HepG2 (cell line): ENCODE measurements around the gene TSPAN15. TPM values are rescaled to one million over a fixed set of nuclear protein-coding genes. Genes with fewer than 3 reads are reported as not detected.

ENCODE experiments used
- ATAC-seq: fragments of 200-7000 bp; cut with Tn5 transposase; 3 replicates; pipeline ENCODE4 v1.9.1; 2020; ENCODE audit warnings: mild to moderate bottlenecking, moderate library complexity
- BruUV-seq: library from RNA; stranded (reverse); fragments of 400-500 nt; replicated peaks from 2 replicates; lab custom pipeline; 2021; lab: Mats Ljungman, UMichigan
- CTCF ChIA-PET: fragments of 300-600 bp; formaldehyde crosslinking; extraction: SDS; loops from one replicate; lab custom pipeline; 2021; ENCODE audit warnings: low total read pairs, inconsistent platforms, low intra/inter-chr PET ratio; lab: Yijun Ruan, JAX
- POLR2A ChIA-PET: fragments of 350-600 bp; sonication (Branson Sonifier 250); formaldehyde crosslinking; loops from one replicate; lab custom pipeline; 2020; ENCODE audit warnings: antibody characterized with exemption, inconsistent platforms; lab: Yijun Ruan, JAX
- DNase-seq: peaks from one replicate; pipeline ENCODE4 v3.0.0-alpha.2; 2015; ENCODE audit warnings: low spot score
- FAIRE-seq: peaks from 3 replicates; lab custom pipeline; 2011; peaks lifted over from hg19 to GRCh38; lab: Jason Lieb, UNC
- H2AFZ ChIP-seq: one replicate; pipeline ENCODE4 v1.6.1; 2011; ENCODE audit warnings: low read length, inconsistent platforms
- H3K27ac ChIP-seq: fragments of 300-600 bp; 3 replicates; pipeline ENCODE4 v1.8.0; 2011; ENCODE audit warnings: mixed run types, mild to moderate bottlenecking, mixed read lengths, low read length, inconsistent platforms; ENCODE audit not compliant: insufficient read depth; ENCODE audit errors: extremely low read length
- H3K27me3 ChIP-seq, 2 experiments: fragments of 200-600 bp in 1 of 2; 2 replicates in 1 of 2; 3 replicates in 1 of 2; pipeline versions ENCODE4 v1.6.0 to v1.8.0; 2011; ENCODE audit warnings: low read length in 2 of 2, mild to moderate bottlenecking in 2 of 2, moderate library complexity in 2 of 2, inconsistent platforms in 1 of 2; ENCODE audit not compliant: insufficient read depth in 2 of 2, control insufficient read depth in 1 of 2
- H3K36me3 ChIP-seq, 2 experiments: fragments of 200-600 bp in 1 of 2; replicated peaks in 1 of 2; 2 replicates in 1 of 2; 3 replicates in 1 of 2; pipeline versions ENCODE4 v1.5.1 to v1.8.0; 2011; ENCODE audit warnings: low read length in 2 of 2, inconsistent platforms in 1 of 2; ENCODE audit not compliant: insufficient read depth in 2 of 2, control insufficient read depth in 1 of 2
- H3K4me1 ChIP-seq: 2 replicates; pipeline ENCODE4 v1.5.1; 2012; ENCODE audit warnings: low read length, inconsistent platforms; ENCODE audit not compliant: insufficient read depth
- H3K4me2 ChIP-seq: 2 replicates; pipeline ENCODE4 v1.6.0; 2011; ENCODE audit warnings: low read depth, low read length, inconsistent platforms
- H3K4me3 ChIP-seq, 3 experiments: fragments of 200-600 bp in 1 of 3; sonication (generic), shearing (Covaris generic) in 1 of 3; replicated peaks in 1 of 3; 2 replicates each; pipeline ENCODE4 v1.5.1; 2011 to 2016; ENCODE audit warnings: low read length in 3 of 3, inconsistent platforms in 2 of 3, low read depth in 2 of 3, mild to moderate bottlenecking in 2 of 3, control low read depth in 1 of 3, mixed read lengths in 1 of 3; ENCODE audit not compliant: insufficient read depth in 1 of 3
- H3K79me2 ChIP-seq: one replicate; pipeline ENCODE4 v1.6.1; 2011; ENCODE audit warnings: low read length, inconsistent platforms; ENCODE audit not compliant: insufficient read depth
- H3K9ac ChIP-seq: 2 replicates; pipeline ENCODE4 v1.6.0; 2011; ENCODE audit warnings: mild to moderate bottlenecking, low read depth, low read length, inconsistent platforms; ENCODE audit not compliant: insufficient read depth
- H3K9me3 ChIP-seq: 2 replicates; pipeline ENCODE4 v1.5.1; 2012; ENCODE audit warnings: mild to moderate bottlenecking, low read length
- H4K20me1 ChIP-seq: 2 replicates; pipeline ENCODE4 v1.6.0; 2011; ENCODE audit warnings: inconsistent platforms, mild to moderate bottlenecking, low read length, moderate library complexity; ENCODE audit not compliant: insufficient read depth
- ATF5 ChIP-seq: sonication (generic); formaldehyde crosslinking; IDR thresholded peaks from 2 replicates; pipeline ENCODE4 v1.4.0; 2020; ENCODE audit warnings: mild to moderate bottlenecking, low read depth, missing genetic modification reagents
- FOSL2 ChIP-seq: sonication (generic); formaldehyde crosslinking; IDR thresholded peaks from 2 replicates; pipeline ENCODE4 v1.4.0; 2020; ENCODE audit warnings: missing genetic modification reagents
- MLXIP ChIP-seq: sonication (generic); formaldehyde crosslinking; IDR thresholded peaks from 2 replicates; pipeline ENCODE4 v1.9.0; 2021; ENCODE audit warnings: missing genetic modification reagents, borderline replicate concordance
- NCOA5 ChIP-seq: sonication (generic); formaldehyde crosslinking; IDR thresholded peaks from 2 replicates; pipeline ENCODE4 v1.4.0; 2020; ENCODE audit warnings: missing genetic modification reagents
- NCOR1 ChIP-seq: fragments of 200-600 bp; sonication (generic); IDR thresholded peaks from 2 replicates; pipeline ENCODE4 v1.7.0; 2017; ENCODE audit warnings: antibody characterized with exemption, low read length, borderline replicate concordance
- NR1H2 ChIP-seq: sonication (generic); formaldehyde crosslinking; IDR thresholded peaks from 2 replicates; pipeline ENCODE4 v1.8.1; 2022; ENCODE audit warnings: low read depth, missing genetic modification reagents, borderline replicate concordance
- TFE3 ChIP-seq: IDR thresholded peaks from 2 replicates; pipeline ENCODE4 v1.6.1; 2016
- TP53 ChIP-seq: sonication (generic); formaldehyde crosslinking; conservative IDR thresholded peaks from 2 replicates; pipeline ENCODE4 v1.4.0; 2020; ENCODE audit warnings: missing genetic modification reagents
- U2AF2 ChIP-seq: fragments of 200-400 bp; formaldehyde crosslinking; IDR thresholded peaks from 2 replicates; pipeline ENCODE4 v1.6.1; 2017; ENCODE audit warnings: low read depth, mild to moderate bottlenecking, low read length
- ZBTB42 ChIP-seq: sonication (generic); formaldehyde crosslinking; IDR thresholded peaks from 2 replicates; pipeline ENCODE4 v1.5.0; 2020; ENCODE audit warnings: mild to moderate bottlenecking, missing genetic modification reagents
- ZBTB7A ChIP-seq: sonication (generic); formaldehyde crosslinking; IDR thresholded peaks from 2 replicates; pipeline ENCODE4 v1.8.0; 2022; ENCODE audit warnings: mild to moderate bottlenecking, missing genetic modification reagents
- ZKSCAN5 ChIP-seq: sonication (generic); formaldehyde crosslinking; IDR thresholded peaks from 2 replicates; pipeline ENCODE4 v1.5.1; 2020; ENCODE audit warnings: mild to moderate bottlenecking, missing genetic modification reagents
- ZNF264 ChIP-seq: sonication (generic); formaldehyde crosslinking; IDR thresholded peaks from 2 replicates; pipeline ENCODE4 v1.4.0; 2020; ENCODE audit warnings: missing genetic modification reagents
- ZNF432 ChIP-seq: sonication (generic); formaldehyde crosslinking; IDR thresholded peaks from 2 replicates; pipeline ENCODE4 v1.5.0; 2020; ENCODE audit warnings: missing genetic modification reagents, mild to moderate bottlenecking, borderline replicate concordance
- ZNF629 ChIP-seq: sonication (generic); formaldehyde crosslinking; conservative IDR thresholded peaks from 2 replicates; pipeline ENCODE4 v1.5.0; 2020; ENCODE audit warnings: missing genetic modification reagents
- ZNF704 ChIP-seq: sonication (generic); formaldehyde crosslinking; IDR thresholded peaks from 2 replicates; pipeline ENCODE4 v1.8.1; 2023; ENCODE audit warnings: mild to moderate bottlenecking, inconsistent platforms, moderate library complexity, missing genetic modification reagents, borderline replicate concordance
- ZNF816 ChIP-seq: sonication (generic); formaldehyde crosslinking; IDR thresholded peaks from 2 replicates; pipeline ENCODE4 v1.8.0; 2022; ENCODE audit warnings: missing genetic modification reagents, mild to moderate bottlenecking, borderline replicate concordance
- WGBS: methylation state at CpG from one replicate; pipeline ENCODE4 v1.1.6; 2017; ENCODE audit warnings: low lambda C conversion rate; 5-methylcytosine and 5-hydroxymethylcytosine counted together
- in situ Hi-C: cut with HindIII; loops from 2 replicates; pipeline ENCODE4 v1.10.0; 2017; ENCODE audit warnings: low pct_unique_long_range_greater_than_20kb; ENCODE audit not compliant: extremely low pct_ligation_motif_present
- intact Hi-C: fragments of 100-400 bp; cut with micrococcal nuclease; formaldehyde crosslinking; loops from one replicate; pipeline ENCODE4 v1.10.0; 2022; ENCODE audit not compliant: unreplicated experiment
- polyA plus RNA-seq, 8 experiments: library from polyadenylated mRNA; depleted of rRNA in 3 of 8; stranded (reverse) in 7 of 8; unstranded in 1 of 8; fragments of >200 nt; fragmentation: Illumina TruSeq in 4 of 8; extraction: Trizol in 4 of 8; gene quantifications; 2 replicates each; pipeline versions ENCODE4 v1.2.1 to v1.2.3, GENCODE V29; 2011 to 2016; ENCODE audit warnings: low read depth in 4 of 8, missing spikeins in 1 of 8, mixed read lengths in 1 of 8; ENCODE audit not compliant: insufficient read depth in 1 of 8
- total RNA-seq, 5 experiments: library from RNA; depleted of rRNA; stranded (reverse); fragments of >200 nt; fragmentation: Illumina TruSeq; extraction: Trizol; gene quantifications; 2 replicates each; pipeline ENCODE4 v1.2.3, GENCODE V29; 2016; ENCODE audit warnings: low read depth in 1 of 5

Gene TSPAN15
- total and polyA plus RNA-seq, 2 of the 13 experiments (the other 11 are each of a cell fraction or from before 2014, with no cell fraction given), result 0.27 to 3.2 TPM

- FAIRE-seq (no peak), DNase-seq (no peak), ATAC-seq (no peak)
- Histone ChIP-seq H3K36me3 (no peaks in the 10 kb centered on the region), H3K4me3 (no peak overlapping the region), H3K27me3 (no peaks in the 10 kb centered on the region; a peak in 1 of 5 replicates), H3K4me2 (no peak overlapping the region), H3K9ac (no peak overlapping the region), H3K27ac (no peak overlapping the region), H3K4me1 (no peaks in the 10 kb centered on the region), H3K79me2 (no peaks in the 10 kb centered on the region), H4K20me1 (no peaks in the 10 kb centered on the region), H2AFZ (no peak overlapping the region), H3K9me3 (no peaks in the 10 kb centered on the region)
- ChIA-PET CTCF (no interaction called here), POLR2A (no interaction called here)
- intact Hi-C loops, result no loop called here
- in situ Hi-C loops, result loop anchor here (10.0 kb wide), 1 partner anchor 266 kb away; no protein-coding TSS in a partner anchor
- TF ChIP-seq NCOR1 (no peak), NCOA5 (no peak), ZKSCAN5 (no peak), ZBTB42 (no peak), ZNF629 (no peak), ATF5 (CRISPR knock-in tag) (no peak), ZNF264 (CRISPR knock-in tag) (no peak), NR1H2 (CRISPR knock-in tag) (no peak), MLXIP (CRISPR knock-in tag) (no peak), ZNF432 (CRISPR knock-in tag) (no peak), ZNF816 (CRISPR knock-in tag) (no peak), TFE3 (no peak), FOSL2 (CRISPR knock-in tag) (no peak), ZBTB7A (CRISPR knock-in tag) (no peak), ZNF704 (CRISPR knock-in tag) (no peak), TP53 (CRISPR knock-in tag) (no peak), U2AF2 (no peak)
- WGBS, result 41% methylated on average over 12 of the region's 12 CpGs
- no TSS peak for BruUV-seq
Measured at GRCh38 chr10:69500864-69501468, 49.7 kb downstream of the TSPAN15 start.
